Measurements from ENCODE around the gene QRSL1. TPM values are rescaled to one million over a fixed set of nuclear protein-coding genes. Genes with fewer than 3 reads are reported as not detected.

The QRSL1 gene
- total and polyA plus RNA-seq, 10 of the 15 experiments (the other 5 are each of a cell fraction or from before 2014, with no cell fraction given): 11.9 to 23.5 (median 15.5) TPM

- no peaks in the 10 kb centered on the region for H3K27me3 ChIP-seq (replicated peaks in 1 of 2; ENCODE audit: control insufficient read depth in 2 of 2, insufficient read depth in 2 of 2, low read length in 1 of 2)
- SMC1A ChIA-PET (ENCODE audit: uncharacterized antibody, unreplicated experiment): interaction anchor here (0.6 to 4.1 kb wide), 5 partner anchors 13 to 110 kb away, joined by 3 to 18 read pairs (median 3); no protein-coding TSS in a partner anchor
- in situ Hi-C loops (cut with MboI): no loop called here
- no peak overlapping the region for H3K4me3 ChIP-seq
- ATAC-seq (no peak), FAIRE-seq (no peak), DNase-seq (ENCODE audit: low read depth, low spot score) (no peak)
- no peaks in the 10 kb centered on the region for H3K36me3 ChIP-seq (ENCODE audit: control insufficient read depth in 2 of 2, insufficient read depth in 2 of 2, low read length in 1 of 2)
- no peak overlapping the region for H2AFZ ChIP-seq (ENCODE audit: control insufficient read depth, low read depth, low read length)
- peaks cover 40% of the 10 kb centered on the region for H3K4me1 ChIP-seq (ENCODE audit: control insufficient read depth, insufficient read depth, low read length)
- H3K9me3 ChIP-seq (replicated peaks; ENCODE audit: control insufficient read depth, insufficient read depth, low read length): no peaks in the 10 kb centered on the region
- peaks cover 87% of the 10 kb centered on the region for H3K79me2 ChIP-seq (ENCODE audit: control insufficient read depth, insufficient read depth, low read length)
- CTCF ChIA-PET: interaction anchor here (1.1 to 2.0 kb wide), 8 partner anchors 13 to 344 kb away, joined by 3 to 8 read pairs (median 4); no protein-coding TSS in a partner anchor
- RAD21 ChIA-PET (ENCODE audit: unreplicated experiment): interaction anchor here (1.0 to 2.6 kb wide), 3 partner anchors 25 to 345 kb away, joined by 3 to 8 read pairs (median 3); no protein-coding TSS in a partner anchor
- H3K4me2 ChIP-seq (ENCODE audit: control insufficient read depth, insufficient read depth): no peak overlapping the region
- POLR2A ChIA-PET: interaction anchor here (0.6 to 1.1 kb wide), 2 partner anchors 25 to 111 kb away, joined by 3 read pairs; no protein-coding TSS in a partner anchor
- no TSS peak for BruUV-seq (replicated peaks)
- TF ChIP-seq SMAD1 (IDR thresholded peaks at IDR 0.05; ENCODE audit: low read depth, partially characterized antibody) (no peak), RELB (IDR thresholded peaks at IDR 0.05; ENCODE audit: low read depth) (no peak), ATF2 (IDR thresholded peaks at IDR 0.05; ENCODE audit: low read length) (no peak), USF2 (IDR thresholded peaks at IDR 0.05; ENCODE audit: borderline replicate concordance, low read depth, low read length) (no peak), YY1 (IDR thresholded peaks at IDR 0.05; ENCODE audit: low read depth, low read length) (no peak), BACH1 (IDR thresholded peaks at IDR 0.05; ENCODE audit: borderline replicate concordance) (no peak), TCF12 (IDR thresholded peaks at IDR 0.05; ENCODE audit: low read depth, low read length) (no peak)
- 95% methylated on average over 5 of the region's 5 CpGs for WGBS (ENCODE audit: insufficient coverage, insufficient replicate concordance, low lambda C conversion rate, missing lambda C conversion rate)
- no peak overlapping the region for H3K27ac ChIP-seq (ENCODE audit: control insufficient read depth, insufficient read depth)
- H4K20me1 ChIP-seq (ENCODE audit: control insufficient read depth, insufficient read depth): no peaks in the 10 kb centered on the region
- intact Hi-C loops (cut with micrococcal nuclease; ENCODE audit: unreplicated experiment): loop anchor here (5.0 kb wide), 1 partner anchor 213 kb away; no protein-coding TSS in a partner anchor
- no peak overlapping the region for H3K9ac ChIP-seq (ENCODE audit: control insufficient read depth, insufficient read depth, low read length)
These were observed 5.2 kb downstream of the QRSL1 start for GRCh38 chr6:106634565-106634964.

Measured in GM12878 (cell line).